Heart left ventricle (tissue), 16 donors: ENCODE data around the gene GALNT10. TPM values are rescaled to one million over a fixed set of nuclear protein-coding genes. Genes with fewer than 3 reads are reported as not detected.

Experiments used
- ATAC-seq, 4 donors: fragments of 200-7000 bp; cut with Tn5 transposase; one replicate each; pipeline ENCODE4 v1.9.1; 2020 to 2022; ENCODE audit warnings: moderate library complexity in 4 of 4, mild to moderate bottlenecking in 3 of 4, moderate number of reproducible peaks in 1 of 4
- DNase-seq, 5 donors: peaks; one replicate each; pipeline ENCODE4 v3.0.0-alpha.2; 2020
- H3K27ac ChIP-seq, 12 donors: fragments of 200-600 bp; sonication (generic) in 4 of 12; one replicate each; pipeline versions ENCODE4 v1.5.0 to v1.8.0; 2016 to 2022; ENCODE audit warnings: mild to moderate bottlenecking in 2 of 12
- H3K27me3 ChIP-seq, 9 donors: fragments of 200-600 bp; sonication (generic) in 2 of 9; one replicate each; pipeline versions ENCODE4 v1.5.1 to v1.8.0; 2016 to 2022; ENCODE audit warnings: mild to moderate bottlenecking in 3 of 9
- H3K36me3 ChIP-seq, 9 donors: fragments of 200-600 bp; sonication (generic) in 2 of 9; one replicate each; pipeline versions ENCODE4 v1.5.0 to v1.8.0; 2018 to 2022; ENCODE audit warnings: mild to moderate bottlenecking in 2 of 9
- H3K4me1 ChIP-seq, 12 donors: fragments of 200-600 bp; sonication (generic) in 4 of 12; one replicate each; pipeline versions ENCODE4 v1.5.0 to v1.8.0; 2016 to 2022; ENCODE audit warnings: mild to moderate bottlenecking in 3 of 12
- H3K4me3 ChIP-seq, 12 donors: fragments of 200-600 bp; sonication (generic) in 4 of 12; one replicate each; pipeline versions ENCODE4 v1.5.0 to v1.8.0; 2017 to 2022; ENCODE audit warnings: mild to moderate bottlenecking in 9 of 12, moderate library complexity in 4 of 12
- H3K9me3 ChIP-seq, 12 donors: fragments of 200-600 bp; sonication (generic) in 4 of 12; one replicate each; pipeline versions ENCODE4 v1.5.0 to v1.8.0; 2016 to 2022; ENCODE audit warnings: mild to moderate bottlenecking in 1 of 12
- POLR2A ChIP-seq, 2 donors: fragments of 450-650 bp; IDR thresholded peaks; one replicate each; pipeline ENCODE4 v1.6.1; 2017; ENCODE audit warnings: antibody characterized with exemption in 2 of 2, mild to moderate bottlenecking in 2 of 2, moderate library complexity in 2 of 2
- WGBS, 4 donors: extraction: QIAGEN DNeasy Blood & Tissue Kit in 2 of 4; methylation state at CpG; one replicate each; pipeline versions ENCODE4 v1.1.5 to v1.1.7; 2013 to 2018; 5-methylcytosine and 5-hydroxymethylcytosine counted together
- intact Hi-C, 10 donors: fragments of 100-400 bp; cut with DNase I; formaldehyde crosslinking; loops; one replicate each; pipeline versions ENCODE4 v1.11.1 to v1.14.2; 2022
- polyA plus RNA-seq, 2 donors: library from polyadenylated mRNA; stranded (reverse); fragments of 200-250 nt; gene quantifications; one replicate each; pipeline ENCODE4 v1.2.3, GENCODE V29; 2013
- total RNA-seq, 9 donors: library from RNA; depleted of rRNA in 2 of 9; stranded (reverse); fragments of >200 nt in 2 of 9; fragmentation: NEBNext Ultra II Directional in 3 of 9; extraction: Animal tissue kit (Norgen Biotek cat#: 25700) in 3 of 9; gene quantifications; one replicate each; pipeline versions ENCODE4 v1.1.0 to v1.2.4, GENCODE V29; 2016 to 2023
- TF ChIP-seq, protein P1 (sequence below), 12 donors: fragments of 200-600 bp; sonication (generic) in 4 of 12; IDR thresholded peaks; one replicate each; pipeline versions ENCODE4 v1.5.0 to v1.8.0; 2018 to 2022; ENCODE audit warnings: antibody characterized with exemption in 12 of 12, mild to moderate bottlenecking in 5 of 12
- donor health status: ischemic (EF 13 %, LVEDD 7.1; RV severe dilation, severe dysfunction).
- donor health status: healthy with polysubstance abuse.
- donor health status: DM: no; HTN: yes; CAD: no.
- donor health status: DM: no; HTN: no; CAD: no.
- donor health status: ischemic (EF 25% LVEDD 6.9; RV normal size, moderate dysfunction).
- donor health status: ischemic (EF 25% LVEDD 5.7; RV mildly dilated, moderate dysfunction).
- donor health status: healthy.
- donor health status: DM: yes; HTN: yes; CAD: no.
- donor health status: ischemic (EF 35%, LVEDD 5.7; RV mildly dilated, moderate dysfunction).
- donor health status: nonischemic (EF 11% LVEDD 7.7; RV severe dilation, severe dysfunction).
- donor health status: DM: yes; HTN: yes; CAD: no.
- donor health status: PGD.
- donor health status: ischemic (EF 29% LVEDD 5.4; RV normal size, mild dysfunction).
- donor health status: nonischemic (EF 23%, LVEDD 6.1; RV moderate dilation, normal function).

Gene GALNT10
- total and polyA plus RNA-seq, 11 donors: 2.7 to 20.7 (median 14.4) TPM

DNA sequence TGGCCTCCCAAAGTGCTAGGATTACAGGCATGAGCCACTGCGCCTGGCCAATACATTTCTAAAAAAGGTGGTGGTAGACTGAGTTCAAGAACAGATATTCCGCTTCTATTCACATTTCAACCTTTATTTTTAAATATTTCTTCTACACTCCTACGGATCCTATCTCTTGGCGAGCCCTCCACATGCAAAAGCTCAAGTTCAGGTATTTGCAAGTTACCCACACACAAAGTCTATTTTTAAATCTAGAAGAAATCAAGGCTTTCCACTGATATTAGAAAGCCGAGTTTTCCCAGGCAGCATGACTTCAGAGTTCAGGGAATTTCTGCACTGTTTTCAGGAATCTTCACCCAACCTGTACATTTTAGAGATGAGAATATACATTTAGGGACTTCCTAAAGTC, 153.9 kb downstream of the GALNT10 start:
- Histone ChIP-seq H3K4me1 (peaks cover 0 to 12% (median 0%) of the 10 kb centered on the region in 12 donors), H3K36me3 (no peaks in the 10 kb centered on the region), H3K4me3 (no peak overlapping the region), H3K27ac (no peak overlapping the region), H3K27me3 (no peaks in the 10 kb centered on the region), H3K9me3 (no peaks in the 10 kb centered on the region)
- WGBS, 4 donors: 96% methylated on average over 5 of the region's 5 CpGs
- DNase-seq (no peak), ATAC-seq (no peak)
- TF ChIP-seq, protein P1, sequence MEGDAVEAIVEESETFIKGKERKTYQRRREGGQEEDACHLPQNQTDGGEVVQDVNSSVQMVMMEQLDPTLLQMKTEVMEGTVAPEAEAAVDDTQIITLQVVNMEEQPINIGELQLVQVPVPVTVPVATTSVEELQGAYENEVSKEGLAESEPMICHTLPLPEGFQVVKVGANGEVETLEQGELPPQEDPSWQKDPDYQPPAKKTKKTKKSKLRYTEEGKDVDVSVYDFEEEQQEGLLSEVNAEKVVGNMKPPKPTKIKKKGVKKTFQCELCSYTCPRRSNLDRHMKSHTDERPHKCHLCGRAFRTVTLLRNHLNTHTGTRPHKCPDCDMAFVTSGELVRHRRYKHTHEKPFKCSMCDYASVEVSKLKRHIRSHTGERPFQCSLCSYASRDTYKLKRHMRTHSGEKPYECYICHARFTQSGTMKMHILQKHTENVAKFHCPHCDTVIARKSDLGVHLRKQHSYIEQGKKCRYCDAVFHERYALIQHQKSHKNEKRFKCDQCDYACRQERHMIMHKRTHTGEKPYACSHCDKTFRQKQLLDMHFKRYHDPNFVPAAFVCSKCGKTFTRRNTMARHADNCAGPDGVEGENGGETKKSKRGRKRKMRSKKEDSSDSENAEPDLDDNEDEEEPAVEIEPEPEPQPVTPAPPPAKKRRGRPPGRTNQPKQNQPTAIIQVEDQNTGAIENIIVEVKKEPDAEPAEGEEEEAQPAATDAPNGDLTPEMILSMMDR (IDR thresholded peaks at IDR 0.05): no peak
- no peak for TF ChIP-seq POLR2A (IDR thresholded peaks at IDR 0.05)
- intact Hi-C loops: no loop called here

DNA sequence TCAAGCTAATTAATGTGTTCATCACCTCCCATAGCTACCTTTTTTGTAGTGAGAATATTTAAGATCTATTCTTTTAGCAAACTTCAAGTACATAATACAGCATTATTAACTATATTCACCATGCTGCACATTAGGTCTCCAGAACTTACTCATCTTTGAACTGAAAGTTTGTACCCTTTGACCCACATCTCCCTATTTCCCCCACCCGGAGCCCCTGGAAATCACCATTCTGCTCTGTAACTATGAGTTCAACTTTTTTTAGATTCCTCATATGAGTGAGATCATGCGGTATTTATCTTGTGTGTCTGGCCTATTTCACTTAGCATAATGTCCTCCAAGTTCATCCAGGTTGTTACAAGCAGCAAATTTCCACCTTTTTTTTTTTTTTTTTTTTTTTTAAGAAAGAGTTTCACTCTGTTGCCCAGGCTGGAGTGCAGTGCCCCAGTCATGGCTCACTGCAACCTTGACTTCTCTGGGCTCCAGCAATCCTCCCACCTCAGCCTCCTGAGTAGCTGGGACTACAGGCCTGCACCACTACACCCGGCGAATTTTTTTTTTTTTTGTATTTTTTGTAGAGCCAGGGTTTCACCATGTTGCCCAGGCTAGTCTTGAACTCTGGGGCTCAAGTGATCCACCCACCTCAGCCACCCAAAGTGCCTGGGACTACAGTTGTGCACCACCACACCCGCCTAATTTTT, 154.9 kb downstream of the GALNT10 start:
- Histone ChIP-seq H3K4me3 (no peak overlapping the region), H3K27me3 (no peaks in the 10 kb centered on the region), H3K27ac (no peak overlapping the region), H3K9me3 (no peaks in the 10 kb centered on the region), H3K4me1 (peaks cover 0 to 12% (median 0%) of the 10 kb centered on the region in 12 donors), H3K36me3 (peaks cover 0 to under 1% (median 0%) of the 10 kb centered on the region in 9 donors)
- no peak for ATAC-seq
- DNase-seq: no peak
- intact Hi-C loops: no loop called here
- WGBS, 4 donors: 77 to 87% (median 82%) methylated on average over 5 of the region's 5 CpGs
- TF ChIP-seq POLR2A (IDR thresholded peaks at IDR 0.05): no peak
- TF ChIP-seq, protein P1 (IDR thresholded peaks at IDR 0.05): no peak

DNA sequence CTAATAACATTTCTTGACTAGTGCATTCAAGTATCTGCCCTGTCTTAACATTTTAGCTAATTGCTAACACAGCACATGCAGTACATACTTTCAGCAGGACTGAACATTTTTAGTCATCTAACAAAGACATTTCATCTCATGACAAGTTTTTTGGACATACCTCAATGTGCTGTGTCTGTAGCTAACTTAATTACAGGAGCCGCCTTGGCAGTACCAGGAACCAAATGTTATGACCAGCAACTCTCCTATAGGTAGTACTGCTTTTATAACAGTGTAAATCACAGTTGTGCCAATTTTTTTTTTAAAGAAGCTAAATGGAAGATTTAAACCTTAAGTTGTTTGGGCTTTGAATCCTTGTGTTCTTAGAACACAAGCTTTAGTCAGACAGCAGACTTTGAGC, 155.9 kb downstream of the GALNT10 start:
- Histone ChIP-seq H3K9me3 (no peaks in the 10 kb centered on the region), H3K27ac (no peak overlapping the region), H3K36me3 (peaks cover 0 to 5% (median 0%) of the 10 kb centered on the region in 9 donors), H3K27me3 (no peaks in the 10 kb centered on the region), H3K4me1 (peaks cover 0 to 12% (median 0%) of the 10 kb centered on the region in 12 donors), H3K4me3 (no peak overlapping the region)
- no peak for ATAC-seq
- intact Hi-C loops: no loop called here
- DNase-seq: no peak
- TF ChIP-seq, protein P1 (IDR thresholded peaks at IDR 0.05): no peak
- no peak for TF ChIP-seq POLR2A (IDR thresholded peaks at IDR 0.05)
- WGBS, 4 donors: 96 to 100% (median 97%) methylated on average over 1 of the region's 1 CpG

GRCh38 chr5:154349626-154350264, 159.2 kb downstream of the GALNT10 start:
- H3K9me3 ChIP-seq: no peaks in the 10 kb centered on the region
- intact Hi-C loops: no loop called here
- no peaks in the 10 kb centered on the region for H3K27me3 ChIP-seq
- ATAC-seq: no peak
- H3K4me3 ChIP-seq: no peak overlapping the region
- WGBS, 4 donors: 90 to 97% (median 91%) methylated on average over 5 of the region's 5 CpGs
- peaks cover 0 to 5% (median 0%) of the 10 kb centered on the region in 9 donors for H3K36me3 ChIP-seq
- H3K27ac ChIP-seq: no peak overlapping the region
- TF ChIP-seq, protein P1 (IDR thresholded peaks at IDR 0.05): no peak
- no peak for TF ChIP-seq POLR2A (IDR thresholded peaks at IDR 0.05)
- H3K4me1 ChIP-seq: peaks cover 0 to 10% (median 0%) of the 10 kb centered on the region in 12 donors
- no peak for DNase-seq
